ENCODE measurements around the gene TMEM154.
A peak's percentile ranks its signal among the peaks of the same experiment; 100 is the strongest.
"Not testable (repeated sequence)": the region's sequence is repeated elsewhere in the genome, so short reads cannot be mapped to it uniquely, and the experiment has no call there.

Gene TMEM154

DNA sequence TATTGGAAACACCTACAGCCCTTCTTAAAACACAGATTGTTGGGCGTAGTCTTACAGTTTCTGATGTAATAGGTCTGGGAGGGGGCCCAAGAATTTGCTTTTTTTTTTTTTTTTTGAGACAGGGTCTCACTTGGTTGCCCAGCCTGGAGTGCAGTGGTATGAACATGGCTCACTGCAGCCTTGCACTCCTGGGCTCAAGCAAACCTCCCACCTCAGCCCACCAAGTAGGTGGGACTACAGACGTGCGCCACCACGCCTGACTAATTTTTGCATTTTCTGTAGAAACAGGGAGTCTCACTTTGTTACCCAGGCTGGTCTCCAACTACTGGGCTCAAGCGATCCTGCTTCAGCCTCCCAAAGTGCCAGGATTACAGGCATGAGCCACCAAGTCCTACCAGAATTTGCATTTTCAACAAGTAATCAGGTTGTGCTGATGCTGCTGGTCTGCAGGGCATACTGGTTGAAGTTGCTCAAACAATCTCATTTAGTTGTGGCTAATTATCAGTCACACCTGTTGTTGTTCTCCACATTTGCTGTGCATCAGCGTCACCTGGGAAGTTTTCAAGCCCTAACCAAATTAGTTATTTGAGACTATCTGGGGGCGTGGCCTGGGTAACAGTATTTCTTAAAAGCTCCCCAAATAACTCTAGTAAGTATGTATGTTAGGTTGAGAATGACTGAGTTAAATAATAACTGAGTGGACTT is 14.0 kb downstream of the TMEM154 start:
- no peak for DNase-seq

DNA sequence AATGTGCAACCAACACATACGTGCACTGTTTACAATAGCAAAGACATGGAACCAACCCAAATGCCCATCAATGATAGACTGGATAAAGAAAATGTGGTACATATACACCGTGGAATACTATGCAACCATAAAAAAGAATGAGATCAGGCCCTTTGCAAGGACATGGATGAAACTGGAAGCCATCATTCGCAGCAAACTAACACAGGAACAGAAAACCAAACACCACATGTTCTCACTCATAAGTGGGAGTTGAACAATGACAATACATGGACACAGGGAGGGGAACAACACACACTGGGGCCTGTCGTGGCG is 15.8 kb downstream of the TMEM154 start:
- DNase-seq, result not testable (repeated sequence)

DNA sequence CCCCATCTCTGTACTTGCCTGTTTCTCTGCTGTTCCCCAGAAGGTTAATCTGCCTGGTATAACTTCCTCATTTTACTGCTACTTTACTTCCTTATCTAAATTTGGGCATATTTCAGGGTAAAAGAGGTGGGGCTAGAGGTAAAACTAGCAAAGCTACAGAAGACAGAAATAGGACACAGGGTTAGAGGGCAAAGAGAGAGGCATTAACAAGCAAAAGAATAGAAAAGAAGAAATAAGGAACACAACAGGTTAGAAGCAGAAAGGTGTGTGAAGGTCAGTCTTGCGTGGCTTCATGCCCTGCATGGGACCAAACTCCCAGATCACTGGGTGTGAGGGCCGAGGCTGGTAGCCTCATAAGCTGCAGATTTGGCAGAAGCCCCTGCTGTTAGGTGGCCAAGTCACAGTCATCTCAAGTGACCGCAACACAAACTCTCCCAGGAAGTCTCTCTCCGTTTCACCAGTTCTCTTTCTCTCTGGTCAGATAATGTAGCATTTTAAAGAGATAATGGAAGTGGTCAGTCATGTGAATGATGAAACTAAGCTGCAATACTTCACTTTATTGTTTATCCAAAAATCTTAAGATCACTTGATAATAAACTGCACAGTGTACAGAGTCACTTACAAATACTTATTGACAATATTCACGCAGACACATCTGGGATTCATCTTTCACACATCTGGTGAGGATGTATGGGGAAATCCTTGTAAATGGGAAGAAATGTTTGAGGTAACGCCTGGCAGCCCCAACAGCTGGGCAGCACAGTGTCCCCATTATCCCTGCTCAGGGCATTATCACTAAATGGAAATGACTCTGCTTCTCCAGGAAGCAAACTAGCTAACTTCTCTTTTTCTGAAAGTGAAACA is 16.4 kb downstream of the TMEM154 start:
- no peak for DNase-seq

DNA sequence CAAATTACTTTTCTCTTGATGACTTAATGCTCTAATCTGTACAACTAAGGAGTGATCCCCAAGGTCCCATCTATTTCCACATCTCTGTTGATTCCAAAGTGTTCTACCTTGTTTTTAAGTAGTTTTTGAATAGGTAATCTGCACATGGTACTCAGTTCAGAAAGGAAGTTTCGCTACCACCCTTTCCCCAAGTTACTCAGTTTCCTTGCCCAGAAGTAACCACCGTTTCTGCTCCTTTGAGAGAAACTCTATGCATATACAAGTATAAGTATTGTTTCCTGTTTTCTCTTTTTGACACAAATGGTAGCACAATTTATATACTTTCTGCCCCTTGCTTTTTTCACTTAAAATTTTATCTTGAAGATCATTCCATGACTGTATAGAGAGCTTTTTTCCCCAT is 18.1 kb downstream of the TMEM154 start:
- no peak for DNase-seq

DNA sequence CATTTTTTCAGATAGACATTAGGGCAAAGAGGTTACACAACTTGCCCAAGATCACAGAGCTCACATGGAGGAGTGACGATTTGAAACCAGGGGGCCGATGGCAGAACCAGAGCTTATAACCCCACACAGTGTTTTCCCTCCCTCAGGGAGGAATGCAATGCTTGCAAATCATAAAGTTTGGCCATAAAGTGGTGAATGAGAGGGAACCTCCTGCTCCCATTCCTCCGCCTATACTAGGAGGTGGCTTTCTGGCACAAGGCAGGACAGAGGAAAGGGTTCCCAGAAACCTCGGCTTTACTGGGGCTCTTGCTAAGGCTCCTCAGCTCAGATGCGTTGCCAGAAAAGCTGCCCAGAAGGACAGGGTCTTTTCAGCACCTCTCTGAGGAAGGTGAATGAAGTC is 19.3 kb downstream of the TMEM154 start:
- DNase-seq, result no peak

DNA sequence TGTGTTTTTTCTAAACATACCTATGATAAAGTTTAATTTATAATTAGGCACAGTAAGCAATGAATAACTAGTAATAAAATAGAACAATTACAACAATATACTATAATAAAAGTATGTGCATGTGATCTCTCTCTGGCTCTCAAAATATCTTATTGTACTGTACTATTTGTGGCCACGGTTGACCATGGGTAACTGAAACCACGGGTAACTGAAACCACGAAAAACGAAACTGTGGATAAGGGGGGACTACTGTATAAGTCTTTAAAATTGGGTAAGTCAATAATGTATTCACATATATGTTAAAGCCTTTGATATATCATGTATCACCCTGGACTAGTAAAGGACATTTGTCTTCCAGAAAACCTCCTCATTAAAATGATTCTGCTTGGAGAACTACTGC is 20.0 kb downstream of the TMEM154 start:
- DNase-seq, result no peak

DNA sequence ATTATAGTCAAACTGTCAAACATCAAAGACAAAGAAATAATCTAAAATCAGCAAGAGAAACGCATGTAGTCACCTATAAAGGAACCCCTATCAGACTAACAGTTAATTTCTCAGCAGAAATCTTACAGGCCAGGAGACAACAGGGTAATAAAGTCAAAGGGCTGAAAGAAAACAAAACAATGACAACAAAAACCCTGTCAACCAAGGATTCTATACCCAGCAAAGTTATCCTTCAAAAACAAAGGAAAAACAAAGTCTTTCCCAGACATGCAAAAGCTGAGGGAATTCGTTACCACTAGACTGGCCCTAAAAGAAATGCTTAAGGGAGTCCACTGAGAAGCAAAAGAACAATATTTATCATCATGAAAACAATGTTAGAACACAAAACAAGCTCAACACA is 22.1 kb downstream of the TMEM154 start:
- no peak for DNase-seq

DNA sequence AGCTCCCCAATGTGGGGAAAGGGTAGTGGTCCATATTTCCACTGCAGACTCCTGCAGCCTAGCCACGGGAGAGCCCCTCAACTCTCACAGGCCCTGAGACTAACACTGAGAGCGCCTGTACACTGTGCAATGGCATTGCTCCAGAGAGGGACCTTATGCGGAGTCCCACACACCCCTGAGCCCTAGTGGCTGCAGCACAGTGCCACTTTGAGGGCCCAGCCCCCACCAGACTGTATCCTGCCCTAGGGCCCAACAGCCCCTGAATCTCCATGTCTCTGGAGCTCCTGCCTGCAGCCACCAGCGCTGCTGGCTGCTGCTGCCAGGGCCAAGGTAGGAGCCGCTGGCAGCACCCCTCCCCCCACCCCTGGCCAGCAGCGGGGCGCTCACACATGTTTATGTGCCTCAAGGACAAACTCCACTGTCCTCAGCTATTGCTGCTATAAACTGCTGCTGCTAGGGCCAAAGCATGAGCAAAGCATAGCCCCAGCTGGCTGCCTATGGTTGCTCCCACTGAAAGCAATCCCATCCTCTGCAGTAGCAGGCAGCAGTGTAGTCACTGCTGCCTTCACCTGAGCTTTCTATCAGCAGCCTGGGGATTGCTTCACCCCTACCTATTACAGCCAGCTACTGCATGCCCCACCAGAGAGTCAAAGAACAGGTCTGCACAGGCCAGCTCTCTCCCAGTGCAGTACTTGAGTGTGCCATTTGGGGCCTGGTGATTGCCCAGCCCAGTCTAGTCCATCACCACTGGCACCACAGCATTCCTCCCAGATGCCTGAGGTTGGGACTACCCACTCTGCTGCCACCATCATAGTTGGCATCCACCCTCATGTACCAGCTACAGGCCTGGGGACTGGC is 24.3 kb downstream of the TMEM154 start:
- DNase-seq, result no peak

DNA sequence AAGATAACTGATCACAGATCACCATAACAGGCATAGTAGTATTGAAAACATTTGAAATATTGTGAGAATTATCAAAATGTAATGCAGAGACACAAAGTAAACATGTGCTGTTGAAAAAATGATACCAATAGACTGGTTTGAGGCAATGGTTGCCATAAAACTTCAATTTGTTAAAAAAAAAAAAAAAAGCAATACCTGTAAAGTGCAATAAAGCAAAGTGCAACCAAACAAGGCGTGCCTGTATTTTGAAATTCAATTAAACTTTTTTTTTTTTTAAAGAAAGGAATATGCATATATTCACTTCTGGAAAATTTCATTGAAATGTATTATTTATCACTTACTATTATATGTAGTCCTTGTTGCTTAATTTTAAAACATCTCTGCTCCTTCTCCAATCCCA is 27.7 kb downstream of the TMEM154 start:
- no peak for DNase-seq

DNA sequence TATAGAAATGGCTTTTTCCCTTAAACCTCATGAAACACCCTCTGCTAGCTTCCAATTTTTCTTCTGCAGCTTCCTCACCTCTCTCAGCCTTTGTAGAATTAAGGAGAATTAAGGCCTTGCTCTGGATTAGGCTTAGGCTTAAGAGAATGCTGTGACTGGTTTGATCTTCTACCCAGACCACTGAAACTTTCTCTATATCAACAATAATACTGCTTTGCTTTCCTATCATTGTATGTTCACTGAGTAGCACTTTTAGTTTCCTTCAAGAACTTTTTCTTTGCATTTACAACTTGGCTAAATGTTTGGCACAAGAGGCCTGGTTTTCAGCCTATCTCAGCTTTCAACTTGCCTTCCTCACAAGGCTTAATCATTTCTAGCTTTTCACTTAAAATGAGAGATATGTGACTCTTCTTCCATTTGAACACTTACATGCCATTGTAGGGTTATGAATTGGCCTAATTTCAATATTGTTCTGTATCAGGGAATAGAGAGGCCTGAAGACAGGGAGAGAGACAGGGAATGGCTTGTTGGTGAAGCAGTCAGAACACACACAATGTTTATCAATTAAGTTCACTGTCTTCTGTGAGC is 28.2 kb downstream of the TMEM154 start:
- DNase-seq, result no peak

DNA sequence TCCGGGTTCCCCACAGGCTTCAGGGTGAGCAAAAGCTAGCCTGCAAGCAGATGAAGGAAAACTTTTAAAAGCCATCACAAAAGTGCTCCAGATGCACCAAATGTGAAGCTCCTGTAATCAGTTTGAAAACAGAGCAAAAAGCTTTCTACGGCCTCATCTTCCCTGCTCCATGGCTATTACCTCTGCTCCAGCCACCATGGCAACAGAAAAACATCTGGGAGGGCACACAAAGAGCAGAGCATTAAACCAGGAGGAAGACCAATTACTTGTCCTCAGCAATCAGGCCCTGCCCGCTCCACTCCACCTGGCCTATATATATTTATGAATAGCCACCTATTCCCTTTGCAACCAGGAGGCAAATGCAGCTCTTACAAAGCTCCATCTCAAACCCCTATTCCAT is 33.6 kb downstream of the TMEM154 start:
- DNase-seq, result no peak

DNA sequence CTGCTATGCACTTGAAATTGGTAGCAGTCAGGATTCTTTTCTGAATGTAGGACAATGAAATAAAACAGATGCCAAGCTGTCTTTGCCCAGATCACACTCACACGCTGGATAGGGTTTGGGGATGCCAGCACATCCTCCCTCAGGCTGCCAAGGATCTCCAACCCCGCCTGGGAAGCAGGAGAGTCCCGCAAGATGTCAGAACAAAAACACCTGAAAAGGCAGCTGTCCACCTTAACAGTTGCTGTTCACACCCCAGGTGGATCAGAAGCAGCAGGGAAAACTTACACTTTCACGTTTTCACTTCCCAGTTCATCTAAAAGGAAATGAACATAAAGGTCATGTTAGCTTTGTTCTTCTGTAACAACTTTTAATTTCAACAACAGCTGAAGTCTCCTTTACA is 35.7 kb downstream of the TMEM154 start:
- no peak for DNase-seq

DNA sequence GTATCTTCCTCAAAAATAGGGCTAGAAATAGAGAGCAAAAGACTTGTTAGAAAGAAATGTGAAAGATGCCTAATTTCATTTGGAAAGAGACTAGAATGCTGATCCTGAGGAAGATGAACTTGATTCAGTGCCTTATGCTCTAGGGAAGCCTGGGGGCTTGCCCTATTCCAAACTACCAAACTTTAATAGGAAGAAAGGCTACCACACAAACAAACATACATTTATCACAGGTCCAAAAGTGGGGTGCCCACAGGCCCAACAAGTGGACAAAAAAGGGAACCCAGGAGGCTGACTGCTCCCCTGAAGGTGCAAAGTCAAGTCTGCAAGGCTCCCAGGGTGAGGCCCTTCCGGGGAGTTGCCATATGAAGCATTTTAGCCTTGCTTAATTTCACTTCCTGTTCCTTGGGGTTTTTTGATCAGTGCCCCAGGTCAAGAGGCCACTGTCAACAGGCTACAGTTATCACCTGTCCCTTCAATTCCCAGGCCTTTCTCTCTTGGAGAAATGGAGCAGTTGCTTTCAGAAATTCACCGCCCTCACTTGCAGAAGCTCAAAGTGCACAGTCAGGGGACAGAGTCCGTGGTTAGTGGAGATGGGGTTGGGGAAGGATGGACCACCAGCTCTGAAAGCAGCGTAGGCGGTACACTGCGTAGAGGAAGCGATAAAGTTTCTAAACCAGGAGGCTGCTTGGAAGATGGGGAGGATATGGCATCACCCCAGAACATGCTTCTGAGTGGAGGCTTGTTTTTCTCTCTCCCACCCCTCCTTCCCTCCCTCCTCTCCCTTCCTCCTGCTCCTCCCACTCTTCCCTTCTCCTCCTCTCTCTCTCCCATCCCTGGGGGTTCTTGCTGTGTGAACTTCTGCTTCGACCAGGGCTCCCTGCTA is 36.4 kb downstream of the TMEM154 start:
- DNase-seq, result no peak

DNA sequence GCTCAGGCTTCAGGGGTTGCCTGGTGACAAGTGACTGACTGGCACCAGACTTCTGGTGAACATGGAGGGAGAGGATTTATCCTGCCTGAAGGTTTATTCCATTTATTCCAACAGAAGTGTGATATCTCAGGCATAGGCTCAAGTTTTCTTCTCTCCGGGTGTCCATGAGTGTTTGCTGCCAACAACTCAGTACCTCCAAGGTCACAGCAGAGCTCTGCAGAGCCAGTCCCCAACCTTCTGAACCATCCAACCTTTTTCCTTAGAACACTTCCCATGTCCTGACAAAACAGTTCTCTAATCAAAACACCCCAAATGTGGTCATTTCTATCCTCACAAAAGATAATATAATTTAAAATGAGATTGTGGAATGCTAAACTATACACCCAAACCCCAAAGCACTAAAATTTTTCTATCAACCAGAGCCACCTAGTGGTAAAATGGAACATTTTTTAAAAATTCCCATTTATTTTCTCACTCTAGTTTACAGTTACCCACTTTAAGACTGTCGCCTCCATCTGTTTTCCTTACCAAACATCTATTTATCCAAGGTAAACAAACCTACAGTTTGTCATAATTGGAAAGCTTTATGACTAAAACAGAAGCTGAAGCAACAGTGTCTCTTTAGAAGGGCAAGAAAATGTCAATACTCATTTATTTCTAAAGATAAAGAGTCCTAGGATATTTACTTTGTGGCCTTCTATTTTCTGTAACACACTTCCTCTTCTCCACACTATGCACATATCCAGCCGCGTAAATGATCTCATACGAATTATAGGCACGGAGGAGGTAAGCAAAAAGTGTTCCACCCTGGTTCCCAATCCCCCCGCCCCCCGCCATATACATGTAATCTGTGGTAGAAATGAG is 39.5 kb downstream of the TMEM154 start:
- peak in 1 of 2 experiments; percentile 21 for DNase-seq

DNA sequence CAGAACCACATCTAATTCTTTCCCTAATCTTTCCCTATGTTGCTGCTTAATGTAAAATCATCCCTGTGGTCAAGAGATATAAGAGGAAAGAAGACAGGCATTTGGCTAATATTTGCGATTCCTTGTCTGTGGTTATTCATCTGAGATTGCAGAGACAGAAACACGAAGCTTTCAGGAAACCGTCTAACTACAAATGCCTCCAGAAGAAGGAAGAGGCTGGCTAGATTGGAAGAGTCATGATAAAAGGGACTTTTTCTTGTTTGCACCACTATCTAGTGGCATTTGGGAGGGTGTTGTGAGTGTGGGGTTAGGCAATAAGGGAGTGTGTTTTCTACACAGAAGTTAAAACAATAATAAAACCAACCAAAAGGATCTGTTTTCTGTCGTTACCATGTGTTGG is 43.9 kb downstream of the TMEM154 start:
- no peak for DNase-seq

DNA sequence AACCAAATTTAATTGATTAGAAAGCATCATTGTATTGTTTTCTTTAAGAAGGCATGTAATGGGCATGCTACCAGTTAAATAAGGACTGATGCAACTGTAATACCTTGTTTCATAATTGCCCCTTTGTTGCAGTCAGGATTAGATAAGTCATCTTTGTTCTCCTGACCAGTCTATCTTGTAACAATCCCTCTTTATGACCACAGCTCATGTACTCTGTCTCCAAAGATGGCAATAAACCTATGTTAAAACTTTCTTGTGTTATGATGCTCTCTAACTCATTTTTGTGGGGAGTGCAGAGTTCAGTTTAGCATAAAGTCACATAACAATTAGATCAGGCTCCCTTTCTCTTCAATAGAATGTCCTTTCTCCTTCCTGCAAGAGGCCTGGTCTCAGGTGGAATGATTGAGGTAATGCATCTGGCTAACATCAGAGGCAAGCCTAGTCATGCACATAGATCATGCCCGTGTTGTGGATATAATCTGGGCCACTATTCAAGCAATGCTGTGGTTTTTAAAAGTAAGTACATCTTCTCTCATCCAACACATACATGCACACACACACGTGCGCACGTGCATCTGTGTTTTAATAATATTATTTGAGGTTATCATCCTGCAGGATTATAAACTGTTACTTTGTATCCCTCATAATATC is 45.6 kb downstream of the TMEM154 start:
- no peak for DNase-seq

DNA sequence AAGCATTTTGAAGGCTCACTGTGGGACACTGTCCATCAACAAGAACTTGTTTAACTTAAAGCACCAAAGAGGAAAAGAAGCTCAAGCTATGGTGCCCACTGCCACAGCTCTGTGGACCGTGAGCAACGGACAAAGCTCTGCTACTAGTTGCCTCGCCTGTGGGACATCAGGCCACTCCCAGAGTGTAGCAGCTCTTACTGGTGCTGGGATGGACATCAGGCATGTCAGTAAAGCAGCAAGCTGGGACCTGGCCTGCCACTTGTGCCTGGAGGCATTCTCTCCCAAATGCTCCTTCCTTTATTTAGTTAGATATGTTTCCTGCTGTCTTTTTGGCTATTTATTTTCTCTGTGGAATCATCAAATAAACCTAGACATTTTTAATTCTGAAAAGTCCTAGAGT is 46.7 kb downstream of the TMEM154 start:
- DNase-seq, result no peak

DNA sequence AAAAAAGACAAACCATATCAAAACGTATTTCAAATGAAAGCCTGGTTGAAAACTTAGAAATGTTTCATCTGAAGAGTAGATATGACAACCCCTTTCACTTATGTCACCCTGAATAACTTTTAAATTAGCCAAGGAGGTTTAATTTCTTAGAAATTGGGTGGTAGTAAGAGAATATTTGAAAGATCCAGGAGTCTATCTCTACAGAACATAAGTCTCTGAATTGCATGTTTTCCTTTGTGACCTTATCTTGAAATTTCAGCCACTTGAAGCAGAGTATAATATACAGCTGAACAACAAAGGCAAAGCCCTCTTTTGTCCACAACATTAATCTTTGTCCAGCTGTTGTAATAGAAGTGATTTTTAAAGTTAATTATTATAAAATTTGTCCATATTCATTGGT is 49.5 kb downstream of the TMEM154 start:
- DNase-seq, result no peak

DNA sequence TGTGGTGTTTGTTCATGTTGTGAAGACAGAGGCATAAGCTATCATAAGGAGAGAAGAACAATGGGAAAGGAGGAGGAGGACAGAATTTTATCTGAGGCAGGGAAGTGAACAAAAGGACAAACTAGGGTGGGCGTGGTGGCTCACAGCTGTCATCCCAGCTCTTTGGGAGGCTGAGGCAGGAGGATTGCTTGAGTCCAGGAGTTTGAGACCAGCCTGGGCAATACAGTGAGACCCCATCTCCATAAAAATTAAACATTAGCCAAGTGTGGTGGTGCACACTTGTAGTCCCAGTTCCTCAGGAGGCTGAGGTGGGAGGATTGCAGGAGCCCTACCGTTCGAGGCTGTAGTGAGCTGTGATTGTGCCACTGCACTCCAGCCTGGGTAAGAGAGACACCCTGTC is 49.9 kb downstream of the TMEM154 start:
- no peak for DNase-seq

DNA sequence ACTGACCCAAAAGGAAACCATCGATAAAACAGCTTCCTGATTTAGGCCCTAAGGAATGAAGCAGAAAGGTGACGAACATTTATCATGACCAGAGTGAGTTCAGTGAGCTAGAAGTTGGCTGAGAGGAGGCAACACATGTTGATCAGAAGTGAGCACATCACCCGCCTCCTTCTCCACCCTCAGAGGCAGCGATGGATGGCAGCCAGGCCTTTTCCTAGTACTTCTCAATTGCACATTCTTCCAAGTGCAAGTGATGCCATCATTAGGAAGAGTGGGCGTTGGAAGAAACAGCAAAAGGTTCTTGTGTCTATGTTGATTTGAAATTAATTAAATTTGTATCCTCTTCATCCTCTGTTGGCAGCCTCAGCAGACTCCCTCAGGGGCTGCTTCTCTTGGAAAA is 51.7 kb downstream of the TMEM154 start:
- DNase-seq, result no peak

DNA sequence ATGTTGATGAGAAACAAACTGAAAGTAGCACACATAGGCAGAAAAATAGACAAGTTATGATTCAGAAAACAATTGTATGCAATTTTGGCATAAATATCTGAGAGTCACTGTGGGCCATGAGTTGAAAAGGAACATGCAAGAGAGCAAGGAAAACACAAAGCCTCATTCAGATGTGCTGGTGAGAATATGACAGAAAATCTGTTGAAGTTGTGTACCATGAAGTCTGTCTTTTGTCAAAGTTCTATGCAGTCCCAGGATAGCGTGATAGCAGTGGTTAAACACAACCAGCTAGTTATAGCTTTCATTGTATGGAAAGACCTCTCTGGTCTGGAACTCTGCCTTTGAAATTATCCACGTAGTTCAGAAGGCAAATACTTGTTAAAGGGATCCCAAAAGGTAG is 53.0 kb downstream of the TMEM154 start:
- DNase-seq, result no peak
